ENCODE measurements around the gene OR6P1.

The OR6P1 gene, protein sequence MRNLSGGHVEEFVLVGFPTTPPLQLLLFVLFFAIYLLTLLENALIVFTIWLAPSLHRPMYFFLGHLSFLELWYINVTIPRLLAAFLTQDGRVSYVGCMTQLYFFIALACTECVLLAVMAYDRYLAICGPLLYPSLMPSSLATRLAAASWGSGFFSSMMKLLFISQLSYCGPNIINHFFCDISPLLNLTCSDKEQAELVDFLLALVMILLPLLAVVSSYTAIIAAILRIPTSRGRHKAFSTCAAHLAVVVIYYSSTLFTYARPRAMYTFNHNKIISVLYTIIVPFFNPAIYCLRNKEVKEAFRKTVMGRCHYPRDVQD

DNA sequence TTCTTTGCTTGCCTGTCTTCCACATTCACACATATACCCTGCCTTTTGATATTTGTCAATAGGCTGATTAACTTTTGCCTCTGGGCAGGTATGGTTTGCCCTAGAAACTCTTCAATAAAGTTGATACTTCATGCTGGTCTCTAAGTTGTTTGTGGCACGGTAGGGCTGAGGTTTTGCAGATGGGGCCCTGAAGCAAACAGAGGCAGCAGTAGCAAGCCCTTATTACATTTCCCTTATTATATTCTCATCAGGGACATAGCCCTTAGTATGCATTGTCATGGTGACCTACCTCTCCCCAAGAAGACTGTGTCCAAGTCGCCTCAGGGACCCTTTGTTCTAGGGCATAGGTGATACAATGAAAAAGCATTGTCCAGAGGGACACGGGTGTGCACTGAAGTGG, at the start of gene OR6P1:
OR6P1 (minus strand) TSS at position 101 of the 400 bp plus-strand sequence. CDS start 6,976 bp downstream, outside the sequence.
- no peak for DNase-seq (ENCODE audit: low read depth)

DNA sequence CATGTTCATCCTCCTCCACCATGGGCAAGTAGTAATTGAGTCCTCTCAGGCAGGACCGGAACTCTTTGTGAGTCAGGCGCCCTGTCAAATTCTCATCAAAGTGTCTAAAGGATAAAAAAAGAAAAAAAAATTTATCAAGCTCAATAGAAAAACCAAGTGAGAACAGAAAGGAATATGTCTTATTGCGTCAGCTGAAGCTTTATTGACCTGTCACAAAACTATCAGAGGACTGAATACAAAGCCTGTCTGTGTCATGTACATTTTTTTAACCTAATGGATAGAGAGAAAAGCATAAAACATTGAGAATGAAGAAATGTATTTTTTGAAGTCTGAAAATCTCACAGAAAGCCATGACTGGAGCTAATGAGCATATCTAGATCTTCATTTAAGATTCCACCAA, 43.4 kb upstream of the OR6P1 start:
- DNase-seq (ENCODE audit: low read depth): no peak

DNA sequence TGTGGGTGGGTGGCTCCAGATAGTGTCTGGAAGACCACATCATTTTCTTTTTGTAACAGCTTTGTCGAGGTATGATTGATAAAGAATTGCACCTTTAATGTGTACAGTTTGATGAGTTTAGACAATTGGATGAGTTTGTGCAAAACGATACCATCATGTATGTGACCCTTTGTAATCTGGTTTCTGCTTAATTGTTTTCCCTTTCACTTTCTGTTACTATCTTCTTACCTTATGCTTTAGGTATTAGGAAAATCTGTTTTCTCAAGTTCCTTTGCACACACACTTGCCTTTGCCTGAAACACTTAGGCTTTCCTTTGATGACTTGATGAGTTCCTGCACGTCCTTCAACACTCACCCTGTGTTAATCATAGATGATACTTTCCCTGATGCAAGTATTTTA, 41.5 kb upstream of the OR6P1 start:
- no peak for DNase-seq (ENCODE audit: low read depth)

DNA sequence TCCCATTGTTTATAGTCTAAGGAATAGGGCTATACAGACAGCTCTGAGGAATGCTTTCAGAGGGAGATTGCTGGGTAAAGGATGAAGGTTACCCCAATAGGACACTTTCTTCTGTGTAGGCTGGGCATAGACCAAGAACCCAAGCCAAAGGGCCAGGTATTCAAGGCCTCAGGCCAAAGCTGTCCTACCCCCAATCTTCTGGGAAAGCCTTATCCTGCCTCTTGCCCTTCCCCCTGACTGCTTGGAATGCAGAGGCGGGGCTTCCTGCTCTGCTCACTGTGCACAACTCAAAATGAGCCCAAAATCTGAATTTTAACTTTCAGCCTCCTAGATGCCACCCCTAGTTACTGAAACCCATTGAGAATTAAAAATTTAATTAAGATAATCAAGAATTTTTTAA, 36.9 kb upstream of the OR6P1 start:
- no peak for DNase-seq (ENCODE audit: low read depth)

DNA sequence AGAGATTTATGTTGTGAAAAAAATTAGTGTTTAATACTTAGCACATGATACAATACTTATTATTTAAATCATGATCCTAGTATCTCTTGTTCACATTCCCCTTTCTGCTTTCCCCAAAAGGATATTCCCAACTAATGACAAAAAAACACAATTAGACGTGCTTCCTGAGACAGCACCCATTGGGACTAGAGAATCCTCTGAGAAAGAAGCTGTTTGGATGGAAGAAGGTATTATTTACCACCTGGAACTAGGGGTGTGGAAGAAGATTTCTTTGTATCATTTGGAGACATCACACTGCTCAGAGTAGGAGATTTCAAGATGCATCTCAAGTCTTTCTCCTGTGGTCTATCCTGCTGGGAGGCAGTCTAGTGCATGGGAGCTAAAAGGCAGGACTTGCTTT, 34.6 kb upstream of the OR6P1 start, which contains the start of gene OR10Z1:
OR10Z1 (plus strand) TSS at position 301 of the 400 bp plus-strand sequence. CDS start 1,171 bp downstream, outside the sequence.
- DNase-seq (ENCODE audit: low read depth): no peak

DNA sequence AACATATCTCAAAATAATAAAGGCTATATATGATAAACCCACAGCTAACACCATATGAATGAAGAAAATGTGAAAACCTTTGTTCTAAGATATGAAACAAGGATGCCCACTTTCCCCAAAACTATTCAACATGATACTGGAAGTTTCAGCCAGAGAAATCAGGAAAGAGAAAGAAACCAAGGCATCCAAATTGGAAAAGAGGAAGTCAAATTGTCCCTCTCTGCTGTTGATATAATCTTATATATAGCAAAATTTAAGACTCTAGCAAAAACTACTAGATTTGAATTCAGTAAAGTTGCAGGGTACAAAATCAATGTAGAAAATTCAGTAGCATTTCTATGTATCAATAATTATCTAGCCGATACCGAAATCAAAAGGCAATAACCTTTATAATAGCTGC, 30.4 kb upstream of the OR6P1 start:
- DNase-seq (ENCODE audit: low read depth): no peak

DNA sequence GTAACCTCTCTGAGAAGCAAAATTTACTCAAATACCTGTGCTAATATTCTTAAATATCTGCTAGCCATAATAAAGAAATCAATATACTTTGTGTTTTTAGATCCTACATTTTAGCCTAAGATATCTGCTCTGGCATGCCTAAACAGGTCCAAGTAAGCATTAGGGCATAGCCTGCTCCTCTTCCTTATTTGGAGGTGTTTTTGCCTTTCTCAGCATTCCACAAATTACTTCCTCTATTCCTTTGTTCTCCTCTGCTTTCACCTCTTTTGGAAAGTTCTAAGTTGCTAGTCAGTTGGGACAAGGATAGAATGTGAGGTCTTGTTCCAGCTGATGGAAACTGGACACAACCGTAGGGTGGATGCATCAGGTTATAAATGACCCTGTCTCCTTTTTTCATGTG, 16.6 kb upstream of the OR6P1 start:
- DNase-seq (ENCODE audit: low read depth): no peak

DNA sequence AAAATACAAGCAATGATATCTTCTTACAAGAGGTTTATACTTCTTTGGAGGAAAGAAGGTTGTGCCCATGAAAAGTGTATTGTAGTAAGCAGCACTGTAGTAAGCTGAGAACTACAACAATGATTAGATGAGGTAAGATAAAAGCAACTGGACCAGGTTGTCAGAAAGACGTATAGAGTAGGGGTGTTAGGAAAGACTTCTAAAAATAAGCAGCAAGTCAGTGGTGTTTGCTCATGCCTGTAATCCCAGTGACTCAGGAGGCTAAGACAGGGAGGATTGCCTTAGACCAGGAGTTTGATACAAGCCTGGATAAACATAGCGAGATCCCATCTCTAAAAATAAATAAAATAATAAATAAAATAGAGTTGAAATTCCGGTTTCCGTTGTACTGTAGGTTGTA, 13.6 kb upstream of the OR6P1 start:
- DNase-seq (ENCODE audit: low read depth): no peak

DNA sequence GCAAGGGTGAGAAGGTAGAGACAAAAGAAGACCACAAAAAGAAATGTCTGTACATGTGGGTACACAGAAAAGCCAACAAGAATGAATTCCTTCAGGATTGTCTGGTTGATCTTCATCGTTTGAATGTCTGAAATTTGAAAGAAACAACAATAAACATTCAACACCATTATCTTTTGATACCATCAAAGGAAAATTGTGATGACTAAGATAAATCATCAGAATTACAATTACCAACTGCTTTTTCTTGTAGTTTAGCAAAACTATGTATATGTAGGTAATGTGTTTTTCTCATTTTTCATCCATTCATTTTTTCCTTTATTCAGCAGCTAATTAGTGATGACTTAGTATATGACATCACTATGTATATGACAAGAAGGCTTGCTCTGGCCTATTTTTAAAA, 9.4 kb upstream of the OR6P1 start, which contains the start of gene OR10X1:
OR10X1 (minus strand) TSS at position 167 of the 400 bp plus-strand sequence; CDS start at position 167, 0 bp downstream.
- DNase-seq (ENCODE audit: low read depth): no peak

DNA sequence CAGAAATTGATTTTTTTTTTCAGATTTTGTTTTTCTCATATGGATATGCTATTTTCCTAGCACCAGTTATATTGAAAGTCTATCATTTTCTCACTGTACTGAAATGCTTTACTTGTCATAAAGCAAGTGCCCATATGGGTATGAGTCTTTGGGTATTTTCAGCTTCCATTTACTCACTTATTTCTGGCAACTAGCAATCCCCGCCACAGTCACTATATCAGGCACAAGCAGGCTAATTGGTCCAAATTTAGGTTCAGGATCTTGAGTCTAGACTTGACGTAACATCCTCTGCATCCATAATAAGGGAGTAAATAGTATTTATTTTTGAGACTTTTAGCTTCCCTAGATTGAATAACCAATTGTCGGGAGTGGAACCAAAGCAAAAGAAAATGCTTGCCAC, 7.2 kb upstream of the OR6P1 start:
- DNase-seq (ENCODE audit: low read depth): no peak

DNA sequence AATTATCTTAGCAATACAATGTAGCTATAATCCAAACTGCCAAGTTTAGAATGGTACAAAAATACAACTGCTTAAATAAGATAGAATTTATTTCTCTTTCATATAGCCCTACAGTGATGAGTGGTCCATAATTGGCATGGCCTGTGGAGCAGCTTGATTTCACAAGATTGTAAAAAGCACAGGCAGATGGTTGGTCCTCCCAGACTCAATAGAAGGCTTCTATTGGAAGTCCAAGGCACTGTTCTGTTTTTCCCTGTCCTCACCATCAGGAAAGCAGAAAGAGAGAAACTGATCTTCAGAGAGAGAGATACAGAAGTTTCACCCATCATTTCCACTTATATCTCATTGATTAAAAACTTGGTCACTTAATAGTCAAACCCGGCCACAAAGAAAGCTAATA, 1.8 kb upstream of the OR6P1 start:
- DNase-seq (ENCODE audit: low read depth): no peak

DNA sequence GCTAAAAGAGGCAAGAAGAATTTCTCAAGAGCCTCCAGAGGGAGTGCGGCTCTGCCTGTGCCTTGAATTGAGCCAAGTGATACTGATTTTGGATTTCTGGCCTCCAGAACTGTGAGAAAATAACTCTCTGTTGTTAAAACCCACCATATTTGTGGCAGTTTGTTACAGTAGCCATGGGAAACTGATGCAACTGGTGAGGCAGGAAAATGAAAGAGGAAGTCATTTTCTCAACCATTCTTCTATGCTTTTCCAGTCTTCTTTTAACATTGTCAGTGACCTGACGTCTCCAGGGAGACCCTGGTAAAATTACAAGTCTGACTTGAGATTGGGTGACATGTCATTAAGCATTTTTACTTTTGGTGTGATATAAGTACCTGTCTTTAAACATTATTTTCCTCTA, 5.8 kb downstream of the OR6P1 start:
- DNase-seq (ENCODE audit: low read depth): no peak

DNA sequence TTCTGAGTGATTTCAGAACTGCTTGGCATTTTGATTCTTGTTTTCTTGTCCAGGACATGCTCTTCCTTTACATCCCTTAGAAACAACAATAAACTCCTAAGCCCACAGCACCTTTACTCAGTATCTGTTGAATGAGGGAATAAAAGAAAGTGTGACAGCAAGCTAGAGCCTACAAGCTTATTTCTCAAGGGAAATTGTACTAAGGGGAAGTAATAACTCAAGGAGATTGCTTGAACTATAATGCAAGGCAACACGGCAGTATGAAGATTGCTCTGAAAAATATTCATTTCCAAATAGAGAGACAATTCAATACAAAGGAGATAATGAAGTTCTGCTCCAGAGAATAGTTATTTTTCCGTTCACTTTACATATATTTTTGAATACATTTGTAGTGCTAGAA, 6.5 kb downstream of the OR6P1 start:
- DNase-seq (ENCODE audit: low read depth): no peak

DNA sequence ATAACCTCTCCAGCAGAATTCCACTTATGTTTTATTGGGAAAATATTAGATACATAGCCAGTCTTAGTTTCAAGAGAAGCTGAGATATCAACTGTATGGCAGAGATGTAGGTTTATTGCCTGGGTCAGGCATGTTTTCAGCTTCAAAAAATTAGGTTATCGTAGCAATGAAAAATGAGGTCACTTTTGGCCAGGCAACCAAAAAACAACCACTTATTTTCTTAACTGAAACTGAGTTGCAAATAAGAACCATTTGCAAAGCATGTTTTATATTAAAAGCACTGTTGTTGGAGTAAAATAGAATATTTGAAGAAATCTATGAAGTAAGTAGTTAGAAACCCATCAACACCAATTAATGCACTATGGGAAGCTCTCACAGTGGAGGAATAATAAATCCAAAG, 10.7 kb downstream of the OR6P1 start:
- DNase-seq (ENCODE audit: low read depth): no peak

DNA sequence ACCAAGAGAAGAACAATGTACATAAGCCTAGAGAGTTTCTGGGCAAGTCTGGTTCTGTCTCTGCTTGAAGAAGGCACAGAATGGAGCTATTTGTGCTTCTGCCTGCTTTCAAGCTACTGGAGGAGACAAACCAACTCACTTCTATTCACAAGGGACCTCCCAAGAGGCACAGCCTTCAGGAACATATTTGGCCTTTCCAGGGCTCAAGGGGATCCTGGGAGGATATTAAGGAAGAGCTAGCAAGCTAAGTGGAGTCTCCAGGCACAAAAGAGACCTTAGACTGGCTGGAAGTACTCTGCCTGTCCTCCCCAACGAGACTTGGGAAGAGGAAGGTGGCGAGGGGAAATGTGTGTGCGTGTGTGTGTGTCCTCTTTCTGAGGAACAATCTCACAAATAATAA, 16.0 kb downstream of the OR6P1 start, which contains the start of gene OR6Y1:
OR6Y1 (minus strand) TSS at position 54 of the 400 bp plus-strand sequence. CDS start 6,300 bp downstream, outside the sequence.
- no peak for DNase-seq (ENCODE audit: low read depth)

DNA sequence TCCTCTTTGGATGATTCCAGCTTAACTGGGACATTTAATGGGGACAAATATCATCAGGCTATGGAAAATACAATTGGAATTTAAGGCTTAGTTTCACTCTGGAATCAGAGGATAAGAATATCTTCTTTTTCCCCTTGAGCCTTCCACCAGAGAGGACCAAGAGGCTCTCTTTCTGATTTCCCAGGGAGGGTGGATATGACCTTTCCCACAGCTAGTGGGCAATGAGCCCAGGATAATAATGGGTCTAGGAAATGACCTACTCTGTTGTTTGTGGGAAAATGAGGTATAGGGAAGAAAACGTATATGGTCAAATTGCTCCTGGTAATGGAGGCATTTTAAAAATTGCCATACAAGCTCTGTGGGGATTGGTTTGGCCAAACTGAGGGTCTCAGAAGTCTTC, 18.1 kb downstream of the OR6P1 start:
- DNase-seq (ENCODE audit: low read depth): no peak

DNA sequence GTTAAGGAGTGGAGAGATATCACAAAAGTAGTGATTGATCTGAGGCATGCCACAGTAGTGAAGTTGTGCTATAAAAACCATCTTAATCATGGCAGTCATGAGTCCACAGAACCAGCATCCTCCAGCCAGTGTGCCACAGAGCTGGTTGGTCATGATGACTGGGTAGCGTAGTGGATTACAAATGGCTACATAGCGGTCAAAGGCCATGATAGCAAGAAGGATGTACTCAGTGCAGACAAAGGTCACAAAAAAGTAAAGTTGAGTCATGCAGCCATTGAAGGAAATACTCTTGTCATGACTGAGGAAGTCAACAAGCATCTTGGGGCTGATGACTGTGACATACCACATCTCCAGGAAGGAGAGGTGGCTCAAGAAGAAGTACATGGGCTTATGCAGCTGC, 22.8 kb downstream of the OR6P1 start:
- no peak for DNase-seq (ENCODE audit: low read depth)

DNA sequence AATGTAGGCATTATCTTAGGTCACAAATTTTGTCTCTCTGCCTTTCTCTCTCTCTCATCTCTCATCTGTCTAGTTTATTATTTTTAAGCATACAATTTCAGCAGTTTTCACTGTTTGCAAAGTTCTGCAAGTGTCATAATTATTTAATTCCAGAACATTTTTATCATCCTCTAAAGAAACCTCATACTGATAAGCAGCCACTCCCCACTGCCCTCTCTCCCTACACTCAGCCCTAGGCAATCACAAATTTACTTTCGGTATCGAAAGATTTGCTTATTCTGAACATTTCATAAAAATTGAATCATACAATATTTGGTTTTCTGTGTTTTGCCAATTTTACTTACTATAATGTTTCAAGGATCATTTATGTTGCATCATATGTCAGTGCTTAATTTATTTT, 32.8 kb downstream of the OR6P1 start:
- no peak for DNase-seq (ENCODE audit: low read depth)

DNA sequence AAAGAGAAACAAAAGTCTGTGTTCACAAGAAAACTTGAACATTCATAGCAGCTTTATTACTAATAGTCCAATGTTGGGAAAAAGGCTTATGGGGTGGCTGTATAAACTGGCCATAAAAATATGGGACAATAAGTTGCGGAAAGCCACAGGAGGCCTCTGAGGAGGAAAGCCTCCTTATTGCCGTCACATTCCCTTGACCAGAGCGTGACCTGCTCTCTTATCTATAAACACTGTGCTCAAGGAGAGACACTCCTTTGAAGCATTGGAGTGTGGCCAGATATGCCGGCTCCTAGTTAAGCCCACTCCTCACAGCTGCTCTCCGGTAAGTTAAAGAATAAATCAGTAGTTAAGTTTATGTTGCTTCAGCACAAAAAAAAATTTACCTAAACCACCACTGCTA, 35.9 kb downstream of the OR6P1 start:
- no peak for DNase-seq (ENCODE audit: low read depth)

DNA sequence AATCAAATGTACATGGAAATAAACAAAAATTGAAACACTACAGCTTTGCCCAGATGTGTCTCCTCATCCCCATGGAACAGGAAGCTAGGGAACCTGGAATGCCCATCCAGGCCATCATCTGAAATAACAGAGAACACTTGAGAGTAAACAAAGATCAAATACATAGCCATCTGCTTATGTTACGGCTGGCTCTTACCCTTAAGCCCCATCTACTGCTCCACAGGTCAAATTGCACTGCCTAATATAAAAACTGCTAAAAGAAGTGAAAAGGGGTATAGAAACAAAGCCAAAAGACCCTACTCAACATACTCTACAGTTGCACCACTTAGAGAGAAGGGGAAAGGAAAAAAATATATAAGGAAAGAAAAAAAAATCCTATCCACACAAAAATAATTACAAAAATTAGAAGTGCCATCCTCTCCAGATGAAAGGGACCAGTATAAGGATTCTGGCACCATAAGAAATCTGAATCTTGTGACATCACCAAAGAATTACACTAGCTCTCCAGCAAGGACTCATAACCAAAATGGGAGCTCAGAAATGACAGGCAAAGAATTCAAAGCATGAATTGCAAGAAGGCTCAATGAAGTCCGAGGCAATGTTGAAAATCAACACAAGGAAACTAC, 43.1 kb downstream of the OR6P1 start:
- DNase-seq (ENCODE audit: low read depth): no peak

DNA sequence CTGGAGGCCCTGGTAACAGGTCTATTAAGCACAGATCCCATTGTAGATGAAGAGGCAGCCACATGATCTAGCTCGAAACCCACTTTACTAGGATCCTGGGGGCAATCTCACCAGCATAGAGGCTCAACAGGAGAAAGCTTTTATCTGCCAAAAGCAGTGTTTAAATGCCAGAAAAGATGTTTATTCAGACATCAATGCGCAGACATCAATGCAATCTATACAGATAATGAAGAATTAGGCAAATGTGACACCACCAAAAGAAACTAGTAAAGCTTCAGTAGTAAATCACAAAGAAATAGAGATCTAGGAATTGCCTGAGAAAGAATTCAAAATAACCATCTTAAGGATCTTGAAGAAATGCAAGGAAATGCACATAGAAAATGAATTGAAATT, 48.7 kb downstream of the OR6P1 start:
- no peak for DNase-seq (ENCODE audit: low read depth)

DNA sequence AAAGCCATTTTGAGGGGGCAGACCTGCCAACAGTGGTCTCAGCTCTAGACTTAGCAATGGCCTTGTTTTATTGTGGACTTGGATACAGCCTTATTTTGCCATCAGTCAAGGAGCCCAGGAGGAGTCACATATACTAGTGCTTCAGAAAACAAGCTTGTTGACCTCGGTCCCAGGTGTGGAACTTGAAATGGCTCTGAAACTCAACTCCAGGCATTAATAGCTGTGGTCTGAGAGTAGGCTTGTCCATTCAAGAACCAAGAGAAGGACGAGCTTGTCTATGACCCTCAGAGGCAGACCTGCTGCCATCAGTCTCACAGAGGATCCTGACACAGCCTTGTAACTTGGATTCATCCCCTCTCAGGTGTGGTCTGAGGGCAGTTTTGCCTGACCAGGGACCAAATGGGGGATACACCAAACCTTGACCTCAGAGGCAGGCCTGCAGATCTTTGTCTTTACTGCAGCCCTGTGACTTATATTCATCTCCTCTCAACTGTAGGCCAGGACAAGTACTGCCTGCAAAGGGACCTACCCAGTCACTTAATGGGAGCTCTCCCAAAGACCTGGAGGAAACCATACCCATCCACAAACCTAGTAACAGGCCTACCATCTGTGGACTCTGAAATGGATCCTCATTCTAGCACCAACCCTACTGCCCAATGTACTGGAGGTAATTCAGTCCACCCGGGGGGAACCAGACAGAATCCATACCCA, 49.3 kb downstream of the OR6P1 start:
- DNase-seq (ENCODE audit: low read depth): no peak

DNA sequence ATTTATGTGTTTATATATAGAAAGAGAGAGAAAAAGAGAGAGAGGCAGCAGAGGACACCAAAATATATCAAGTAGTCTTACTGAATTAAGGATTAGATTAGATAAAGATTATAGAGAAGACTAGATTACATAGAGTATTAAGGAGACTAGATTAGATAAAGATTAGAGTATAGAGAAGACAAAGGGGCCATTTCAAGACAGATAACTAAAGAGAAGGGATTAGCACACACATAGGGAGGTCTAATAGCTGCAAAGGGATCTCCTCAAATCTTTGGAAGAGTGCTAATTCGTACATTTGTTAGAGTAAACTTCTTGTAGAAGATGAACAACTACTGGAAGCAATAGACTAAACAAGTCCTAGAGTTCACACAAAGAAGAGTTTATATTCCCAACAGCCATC, 50.4 kb downstream of the OR6P1 start:
- no peak for DNase-seq (ENCODE audit: low read depth)

Measured in stimulated activated CD8-positive, alpha-beta memory T cell treated with anti-CD3 and anti-CD28 coated beads, Interleukin-4, amount 100 ng/mL, for 24 hours (primary cell).